HepG2 (cell line): ENCODE results near the gene HOXA10. TPM values are rescaled to one million over a fixed set of nuclear protein-coding genes. Genes with fewer than 3 reads are reported as not detected.

Experiments used
- ATAC-seq: fragments of 200-7000 bp; cut with Tn5 transposase; 3 replicates; pipeline ENCODE4 v1.9.1; 2020; ENCODE audit warnings: mild to moderate bottlenecking, moderate library complexity
- BruUV-seq: library from RNA; stranded (reverse); fragments of 400-500 nt; replicated peaks from 2 replicates; lab custom pipeline; 2021; lab: Mats Ljungman, UMichigan
- CTCF ChIA-PET: fragments of 300-600 bp; formaldehyde crosslinking; extraction: SDS; loops from one replicate; lab custom pipeline; 2021; ENCODE audit warnings: low total read pairs, inconsistent platforms, low intra/inter-chr PET ratio; lab: Yijun Ruan, JAX
- POLR2A ChIA-PET: fragments of 350-600 bp; sonication (Branson Sonifier 250); formaldehyde crosslinking; loops from one replicate; lab custom pipeline; 2020; ENCODE audit warnings: antibody characterized with exemption, inconsistent platforms; lab: Yijun Ruan, JAX
- DNase-seq: peaks from one replicate; pipeline ENCODE4 v3.0.0-alpha.2; 2015; ENCODE audit warnings: low spot score
- FAIRE-seq: peaks from 3 replicates; lab custom pipeline; 2011; peaks lifted over from hg19 to GRCh38; lab: Jason Lieb, UNC
- H2AFZ ChIP-seq: one replicate; pipeline ENCODE4 v1.6.1; 2011; ENCODE audit warnings: low read length, inconsistent platforms
- H3K27ac ChIP-seq: fragments of 300-600 bp; 3 replicates; pipeline ENCODE4 v1.8.0; 2011; ENCODE audit warnings: mixed run types, mild to moderate bottlenecking, mixed read lengths, low read length, inconsistent platforms; ENCODE audit not compliant: insufficient read depth; ENCODE audit errors: extremely low read length
- H3K27me3 ChIP-seq, 2 experiments: fragments of 200-600 bp in 1 of 2; 2 replicates in 1 of 2; 3 replicates in 1 of 2; pipeline versions ENCODE4 v1.6.0 to v1.8.0; 2011; ENCODE audit warnings: low read length in 2 of 2, mild to moderate bottlenecking in 2 of 2, moderate library complexity in 2 of 2, inconsistent platforms in 1 of 2; ENCODE audit not compliant: insufficient read depth in 2 of 2, control insufficient read depth in 1 of 2
- H3K36me3 ChIP-seq, 2 experiments: fragments of 200-600 bp in 1 of 2; replicated peaks in 1 of 2; 2 replicates in 1 of 2; 3 replicates in 1 of 2; pipeline versions ENCODE4 v1.5.1 to v1.8.0; 2011; ENCODE audit warnings: low read length in 2 of 2, inconsistent platforms in 1 of 2; ENCODE audit not compliant: insufficient read depth in 2 of 2, control insufficient read depth in 1 of 2
- H3K4me1 ChIP-seq: 2 replicates; pipeline ENCODE4 v1.5.1; 2012; ENCODE audit warnings: low read length, inconsistent platforms; ENCODE audit not compliant: insufficient read depth
- H3K4me2 ChIP-seq: 2 replicates; pipeline ENCODE4 v1.6.0; 2011; ENCODE audit warnings: low read depth, low read length, inconsistent platforms
- H3K4me3 ChIP-seq, 3 experiments: fragments of 200-600 bp in 1 of 3; sonication (generic), shearing (Covaris generic) in 1 of 3; replicated peaks in 1 of 3; 2 replicates each; pipeline ENCODE4 v1.5.1; 2011 to 2016; ENCODE audit warnings: low read length in 3 of 3, inconsistent platforms in 2 of 3, low read depth in 2 of 3, mild to moderate bottlenecking in 2 of 3, control low read depth in 1 of 3, mixed read lengths in 1 of 3; ENCODE audit not compliant: insufficient read depth in 1 of 3
- H3K79me2 ChIP-seq: one replicate; pipeline ENCODE4 v1.6.1; 2011; ENCODE audit warnings: low read length, inconsistent platforms; ENCODE audit not compliant: insufficient read depth
- H3K9ac ChIP-seq: 2 replicates; pipeline ENCODE4 v1.6.0; 2011; ENCODE audit warnings: mild to moderate bottlenecking, low read depth, low read length, inconsistent platforms; ENCODE audit not compliant: insufficient read depth
- H3K9me3 ChIP-seq: 2 replicates; pipeline ENCODE4 v1.5.1; 2012; ENCODE audit warnings: mild to moderate bottlenecking, low read length
- H4K20me1 ChIP-seq: 2 replicates; pipeline ENCODE4 v1.6.0; 2011; ENCODE audit warnings: inconsistent platforms, mild to moderate bottlenecking, low read length, moderate library complexity; ENCODE audit not compliant: insufficient read depth
- MAFG ChIP-seq: sonication (generic); formaldehyde crosslinking; IDR thresholded peaks from 2 replicates; pipeline ENCODE4 v1.5.1; 2020; ENCODE audit warnings: mild to moderate bottlenecking, missing genetic modification reagents
- SP4 ChIP-seq: sonication (generic); formaldehyde crosslinking; IDR thresholded peaks from 2 replicates; pipeline ENCODE4 v1.8.1; 2023; ENCODE audit warnings: mild to moderate bottlenecking, missing genetic modification reagents
- ZNF292 ChIP-seq: sonication (generic); formaldehyde crosslinking; IDR thresholded peaks from 2 replicates; pipeline ENCODE4 v1.8.1; 2022; ENCODE audit warnings: mild to moderate bottlenecking, low read depth, missing genetic modification reagents, borderline replicate concordance
- ZNF558 ChIP-seq: sonication (generic); formaldehyde crosslinking; IDR thresholded peaks from 2 replicates; pipeline ENCODE4 v1.9.0; 2022; ENCODE audit warnings: mild to moderate bottlenecking, missing genetic modification reagents, borderline replicate concordance
- WGBS: methylation state at CpG from one replicate; pipeline ENCODE4 v1.1.6; 2017; ENCODE audit warnings: low lambda C conversion rate; 5-methylcytosine and 5-hydroxymethylcytosine counted together
- in situ Hi-C: cut with HindIII; loops from 2 replicates; pipeline ENCODE4 v1.10.0; 2017; ENCODE audit warnings: low pct_unique_long_range_greater_than_20kb; ENCODE audit not compliant: extremely low pct_ligation_motif_present
- intact Hi-C: fragments of 100-400 bp; cut with micrococcal nuclease; formaldehyde crosslinking; loops from one replicate; pipeline ENCODE4 v1.10.0; 2022; ENCODE audit not compliant: unreplicated experiment
- polyA plus RNA-seq, 8 experiments: library from polyadenylated mRNA; depleted of rRNA in 3 of 8; stranded (reverse) in 7 of 8; unstranded in 1 of 8; fragments of >200 nt; fragmentation: Illumina TruSeq in 4 of 8; extraction: Trizol in 4 of 8; gene quantifications; 2 replicates each; pipeline versions ENCODE4 v1.2.1 to v1.2.3, GENCODE V29; 2011 to 2016; ENCODE audit warnings: low read depth in 4 of 8, missing spikeins in 1 of 8, mixed read lengths in 1 of 8; ENCODE audit not compliant: insufficient read depth in 1 of 8
- total RNA-seq, 5 experiments: library from RNA; depleted of rRNA; stranded (reverse); fragments of >200 nt; fragmentation: Illumina TruSeq; extraction: Trizol; gene quantifications; 2 replicates each; pipeline ENCODE4 v1.2.3, GENCODE V29; 2016; ENCODE audit warnings: low read depth in 1 of 5

Gene HOXA10
- total and polyA plus RNA-seq, 2 of the 13 experiments (the other 11 are each of a cell fraction or from before 2014, with no cell fraction given): not detected

DNA sequence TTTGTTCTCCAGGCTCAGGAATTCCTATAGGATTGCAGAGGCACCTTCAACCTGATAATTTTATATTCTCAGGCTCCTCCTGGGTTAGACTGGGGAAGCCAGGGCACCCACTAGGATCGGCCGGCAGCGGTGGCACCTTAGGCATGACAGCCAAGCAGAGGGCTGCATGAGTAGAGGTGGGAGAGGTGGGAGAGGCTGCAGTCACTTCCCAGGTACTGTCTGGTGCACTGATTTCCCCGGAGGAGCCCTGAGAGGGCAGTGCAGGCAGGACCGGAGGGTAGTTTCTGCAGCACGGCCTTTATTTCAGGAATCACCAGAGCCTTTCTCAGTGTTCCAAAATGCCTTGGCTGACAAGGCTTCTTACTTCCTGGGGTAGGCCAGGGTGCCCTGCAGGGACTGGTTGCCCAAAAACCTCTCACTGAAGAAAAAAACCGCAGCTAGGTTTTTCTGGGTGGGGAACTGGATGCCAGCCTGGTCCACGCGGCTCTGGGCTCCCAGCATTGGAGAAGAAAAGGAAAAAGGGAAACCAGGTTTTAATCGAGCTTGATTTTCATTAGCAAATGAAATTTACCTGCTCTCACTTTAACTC lies 29.3 kb upstream of the HOXA10 start:
- no peak overlapping the region for H3K4me2 ChIP-seq
- ATAC-seq: no peak
- no TSS peak for BruUV-seq
- TF ChIP-seq ZNF558 (CRISPR knock-in tag) (no peak), MAFG (CRISPR knock-in tag) (no peak)
- TF ChIP-seq, all 625 proteins: peak for 0
- intact Hi-C loops: no loop called here
- Histone ChIP-seq H3K27me3 (peaks cover 17 to 83% of the 10 kb centered on the region in 2 experiments), H2AFZ (no peak overlapping the region), H3K36me3 (no peaks in the 10 kb centered on the region), H3K9me3 (no peaks in the 10 kb centered on the region), H3K4me3 (no peak overlapping the region), H3K79me2 (no peaks in the 10 kb centered on the region), H3K9ac (no peak overlapping the region), H3K4me1 (peaks cover 29% of the 10 kb centered on the region), H4K20me1 (peaks cover 3% of the 10 kb centered on the region; the same call in 1 of the 2 replicates), H3K27ac (no peak overlapping the region)
- ChIA-PET POLR2A (no interaction called here), CTCF (no interaction called here)
- 11% methylated on average over 8 of the region's 10 CpGs for WGBS
- in situ Hi-C loops: loop anchor here (5.0 to 10.0 kb wide), 3 partner anchors 371 to 819 kb away; no protein-coding TSS in a partner anchor
- FAIRE-seq (no peak), DNase-seq (no peak)

DNA sequence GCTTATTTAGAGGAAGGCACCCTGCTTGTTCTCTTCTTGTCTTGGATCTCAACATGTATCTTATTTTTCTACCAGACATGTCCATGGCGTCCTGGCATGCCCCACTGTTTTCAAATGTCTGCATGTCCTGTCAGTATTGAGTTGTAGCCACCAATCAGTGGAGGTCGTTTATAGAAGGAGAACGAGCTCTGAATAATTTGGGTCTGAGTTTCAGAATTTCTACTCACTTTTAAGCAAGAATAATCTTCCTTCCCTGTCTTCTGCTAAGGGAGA lies 28.7 kb upstream of the HOXA10 start:
- in situ Hi-C loops: loop anchor here (5.0 to 10.0 kb wide), 3 partner anchors 372 to 820 kb away; no protein-coding TSS in a partner anchor
- no peaks in the 10 kb centered on the region for H3K9me3 ChIP-seq
- H2AFZ ChIP-seq: no peak overlapping the region
- peaks cover 17 to 83% of the 10 kb centered on the region in 2 experiments for H3K27me3 ChIP-seq
- no peak overlapping the region for H3K4me2 ChIP-seq
- CTCF ChIA-PET: no interaction called here
- no peak for ATAC-seq
- POLR2A ChIA-PET: no interaction called here
- no peak overlapping the region for H3K9ac ChIP-seq
- H3K4me1 ChIP-seq: peaks cover 30% of the 10 kb centered on the region
- H3K79me2 ChIP-seq: no peaks in the 10 kb centered on the region
- FAIRE-seq: no peak
- H3K36me3 ChIP-seq: no peaks in the 10 kb centered on the region
- 25% methylated on average over 3 of the region's 3 CpGs for WGBS
- peaks cover 3% of the 10 kb centered on the region; the same call in 1 of the 2 replicates for H4K20me1 ChIP-seq
- BruUV-seq: no TSS peak
- H3K4me3 ChIP-seq: no peak overlapping the region
- no peak for DNase-seq
- TF ChIP-seq ZNF292 (CRISPR knock-in tag): no peak
- no peak for TF ChIP-seq SP4 (CRISPR knock-in tag)
- intact Hi-C loops: no loop called here
- no peak overlapping the region for H3K27ac ChIP-seq
